Airway epithelial cell (primary cell): Measurements from ENCODE around the gene SMIM30. TPM values are rescaled to one million over a fixed set of nuclear protein-coding genes. Genes with fewer than 3 reads are reported as not detected.

ENCODE experiments used
- total RNA-seq: library from RNA; depleted of rRNA; stranded (reverse); fragments of >200 nt; gene quantifications from 2 replicates; pipeline ENCODE4 v1.2.3, GENCODE V29; 2015

SMIM30 gene, protein sequence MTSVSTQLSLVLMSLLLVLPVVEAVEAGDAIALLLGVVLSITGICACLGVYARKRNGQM
- total RNA-seq, result 64.5 and 71.0 TPM in 2 replicates

DNA sequence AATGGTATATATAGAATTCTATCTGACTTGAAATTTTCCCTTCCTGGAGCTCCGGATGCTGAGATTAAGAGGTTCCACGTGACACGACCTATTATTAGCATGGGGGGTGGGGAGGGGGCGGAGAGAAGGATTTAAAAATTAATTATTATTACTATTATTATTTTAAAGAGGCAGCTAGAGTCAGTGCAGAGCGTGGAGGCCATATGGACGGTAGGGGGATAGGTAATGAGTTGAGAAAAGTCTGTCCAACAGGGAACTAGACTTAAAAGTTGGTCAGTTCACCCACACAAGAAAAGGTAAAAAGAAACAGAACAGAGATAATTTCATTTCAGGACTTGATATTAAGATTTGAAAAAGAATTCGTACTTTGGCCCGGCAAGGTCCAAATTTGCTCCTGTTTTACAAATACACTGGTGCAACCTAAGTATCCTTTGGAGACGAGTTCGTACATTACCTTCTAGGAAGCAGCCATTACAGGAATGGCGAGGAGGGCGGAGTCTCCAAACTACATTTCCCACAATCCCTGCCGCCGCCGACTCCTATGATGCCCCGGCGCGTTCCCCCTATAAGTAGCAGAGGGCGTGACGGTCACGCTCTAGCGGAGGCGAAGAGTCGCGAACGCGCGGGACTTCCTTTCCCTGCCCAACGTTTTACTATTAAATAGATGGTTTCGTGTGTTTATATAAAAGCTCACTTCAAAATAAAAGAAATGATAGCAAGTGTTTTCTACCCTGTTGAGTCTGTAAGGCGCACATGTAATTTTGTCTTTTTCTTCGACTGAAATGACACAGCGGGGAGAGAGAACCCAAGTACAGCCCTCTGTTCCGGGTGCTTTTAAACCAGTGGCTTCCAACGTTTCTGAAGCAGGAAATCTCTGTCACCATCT, at the start of gene SMIM30:
SMIM30 (minus strand) TSS at position 481 of the 886 bp plus-strand sequence. CDS start 976 bp downstream, outside the sequence.

DNA sequence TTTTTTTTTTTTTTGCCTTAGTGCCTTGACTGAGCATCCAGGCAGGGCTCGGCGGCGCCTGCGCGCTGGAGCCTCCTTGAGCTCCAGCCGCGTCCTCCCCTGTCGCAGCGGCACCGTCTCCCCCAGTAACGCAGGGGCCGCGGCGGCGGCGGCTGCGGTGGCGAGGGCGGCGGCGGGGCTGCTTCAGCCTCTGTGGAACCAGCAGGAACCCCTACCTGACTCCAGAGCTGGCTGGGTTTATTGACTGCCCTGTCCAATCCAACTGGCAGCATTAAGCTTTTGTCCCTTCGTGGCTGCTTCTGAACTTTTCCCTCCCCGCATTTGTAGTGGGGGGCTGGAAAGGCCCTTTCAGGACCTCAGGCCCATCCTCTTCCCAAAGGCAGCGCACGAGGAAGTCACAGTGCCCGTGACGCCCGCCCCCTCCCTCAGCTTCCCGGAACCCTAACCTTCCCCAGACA, 31.9 kb downstream of the SMIM30 start, which contains the start of gene GPR85:
GPR85 (minus strand) TSS at position 397 of the 458 bp plus-strand sequence. CDS start 2,106 bp downstream, outside the sequence.

Other genes starting within 250 kb of the SMIM30 start
- 1.1 and 4.6 TPM in 2 replicates for gene GPR85, start 31.7 kb downstream of the SMIM30 start, total RNA-seq